NCI-H2171 treated with DMSO at 0.1 percent for 48 hours (cell line): ENCODE measurements around the gene ORM2.
"Not testable (repeated sequence)": the region's sequence is repeated elsewhere in the genome, so short reads cannot be mapped to it uniquely, and the experiment has no call there.

Experiments
- DNase-seq: peaks from one replicate; lab custom pipeline; 2025; lab: John Stamatoyannopoulos, UW

Gene ORM2

GRCh38 chr9:114314881-114315722 is 14.6 kb upstream of the ORM2 start:
- no peak for DNase-seq

GRCh38 chr9:114315723-114316363 is 13.8 kb upstream of the ORM2 start:
- no peak for DNase-seq

DNA sequence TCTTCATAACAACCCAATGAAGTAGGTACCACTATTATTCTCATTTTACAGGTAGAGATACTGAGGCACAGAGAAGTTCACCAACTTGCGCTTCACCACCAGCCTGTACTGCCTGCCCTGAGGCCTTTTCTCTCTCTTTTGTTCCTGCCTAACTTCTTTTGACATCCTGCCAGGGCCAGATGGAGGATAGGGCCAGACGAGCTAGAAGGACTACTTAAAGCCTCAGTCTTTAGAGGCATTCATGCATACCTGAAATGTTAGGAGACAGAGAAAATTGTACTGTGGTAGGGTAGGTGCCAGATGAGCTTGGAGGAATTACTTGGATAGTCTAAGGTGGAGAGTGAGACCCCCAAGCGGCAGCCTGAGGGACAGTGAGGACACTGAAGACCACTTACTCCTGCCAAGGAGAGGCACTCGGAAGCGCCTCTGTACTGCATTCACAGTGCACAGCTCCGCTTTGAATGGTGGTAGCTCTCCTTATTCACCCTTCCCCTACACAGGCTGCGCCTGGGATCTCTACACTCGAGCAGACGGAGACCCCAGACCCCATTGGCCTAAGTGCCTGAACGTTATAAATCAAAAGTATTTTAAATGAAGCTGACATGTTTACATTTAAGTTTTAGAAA is 13.0 kb upstream of the ORM2 start:
- DNase-seq: peak; percentile 94

DNA sequence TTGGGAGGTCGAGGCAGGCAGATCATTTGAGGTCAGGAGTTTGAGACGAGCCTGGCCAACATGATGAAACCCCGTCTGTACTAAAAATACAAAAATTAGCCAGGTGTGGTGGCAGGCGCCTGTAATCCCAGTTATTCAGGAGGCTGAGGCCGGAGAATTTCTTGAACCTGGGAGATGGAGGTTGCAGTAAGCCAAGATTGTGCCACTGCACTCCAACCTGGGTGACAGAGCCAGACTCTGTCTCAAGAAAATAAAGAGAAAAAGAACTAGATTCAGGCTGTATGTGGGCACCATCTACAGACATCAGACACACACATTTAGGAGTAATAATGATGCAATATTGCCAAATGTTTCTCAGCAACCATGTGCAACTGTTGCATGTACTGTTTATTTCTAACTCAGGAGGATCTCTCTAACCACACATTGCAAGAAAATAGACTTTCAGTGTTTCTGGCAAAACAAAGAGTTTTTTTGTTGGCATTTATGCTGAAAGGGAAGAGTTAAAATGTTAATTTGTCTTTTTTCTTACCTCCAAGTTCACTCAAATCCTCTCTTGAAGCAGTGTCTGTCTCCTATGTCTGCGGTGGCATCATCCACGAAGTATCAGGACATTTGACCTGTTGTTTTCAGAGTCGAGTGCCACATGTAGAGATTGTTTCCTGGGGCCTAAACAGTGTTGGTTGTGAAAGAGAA is 11.9 kb upstream of the ORM2 start:
- DNase-seq: no peak

GRCh38 chr9:114318416-114318815 is 11.3 kb upstream of the ORM2 start:
- DNase-seq: no peak

DNA sequence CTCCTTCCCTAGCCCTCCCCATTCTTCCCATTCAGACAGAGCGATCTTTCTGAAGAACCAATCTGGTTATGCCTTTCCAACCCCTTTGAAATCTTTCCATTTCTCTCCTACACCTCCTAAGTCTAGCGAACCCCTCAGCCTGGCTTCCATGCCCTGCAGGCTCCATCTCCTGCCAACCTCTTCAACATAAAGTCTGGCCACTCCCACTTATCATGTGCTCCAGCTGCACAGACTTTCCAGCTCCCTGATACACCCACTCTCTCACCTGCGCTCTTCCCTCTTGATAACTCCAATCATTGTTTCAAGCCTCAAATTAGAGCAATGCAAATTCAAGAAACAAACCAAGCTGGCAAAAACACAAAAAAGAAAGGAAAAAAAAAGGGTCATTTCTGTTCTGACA is 10.5 kb upstream of the ORM2 start:
- DNase-seq: peak; percentile 23

GRCh38 chr9:114320710-114321109 is 9.0 kb upstream of the ORM2 start:
- DNase-seq: not testable (repeated sequence)

DNA sequence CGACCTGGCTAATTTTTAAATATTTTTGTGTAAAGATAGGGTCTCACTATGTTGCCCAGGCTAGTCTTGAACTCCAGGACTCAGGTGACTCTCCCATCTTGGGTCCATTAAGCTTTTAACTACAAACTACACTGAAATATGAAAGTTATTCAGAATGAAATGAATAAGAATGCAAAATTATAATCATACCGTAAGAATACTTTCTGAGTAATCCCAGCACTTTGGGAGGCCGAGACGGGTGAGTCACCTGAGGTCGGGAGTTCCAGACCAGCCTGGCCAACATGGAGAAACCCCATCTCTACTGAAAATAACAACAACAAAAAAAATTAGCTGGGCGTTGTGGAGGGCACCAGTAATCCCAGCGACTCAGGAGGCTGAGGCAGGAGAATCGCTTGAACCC is 7.9 kb upstream of the ORM2 start:
- DNase-seq: no peak

DNA sequence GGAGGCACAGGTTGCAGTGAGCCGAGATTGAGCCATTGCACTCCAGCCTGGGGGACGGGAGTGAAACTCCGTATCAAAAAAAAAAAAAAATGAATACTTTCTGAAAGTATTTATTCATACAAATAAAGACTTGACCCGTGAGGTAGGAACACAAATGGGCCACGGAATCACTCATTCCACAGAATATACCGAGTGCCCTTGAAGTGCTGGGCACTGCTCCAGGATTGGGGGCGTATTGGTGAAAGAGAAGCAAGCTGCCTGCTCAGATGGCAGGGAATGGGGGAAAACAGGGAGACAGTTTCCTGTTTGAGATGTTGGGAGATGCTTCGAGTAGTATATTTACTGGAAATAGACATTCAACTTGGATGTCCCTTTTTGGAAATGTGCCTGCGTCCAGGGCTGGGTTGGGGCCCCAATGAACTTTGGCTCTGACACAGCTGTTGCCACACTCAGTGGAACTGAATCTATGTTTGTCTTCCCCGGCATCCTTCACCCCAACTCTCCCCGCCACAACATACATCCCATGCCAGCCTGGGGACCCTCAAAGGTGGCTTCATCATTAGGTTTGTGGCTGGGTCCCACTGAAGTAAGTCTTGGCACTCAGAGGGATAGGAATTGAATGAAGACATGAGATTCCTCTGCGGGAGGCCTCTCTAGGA is 7.4 kb upstream of the ORM2 start:
- DNase-seq: not testable (repeated sequence)

DNA sequence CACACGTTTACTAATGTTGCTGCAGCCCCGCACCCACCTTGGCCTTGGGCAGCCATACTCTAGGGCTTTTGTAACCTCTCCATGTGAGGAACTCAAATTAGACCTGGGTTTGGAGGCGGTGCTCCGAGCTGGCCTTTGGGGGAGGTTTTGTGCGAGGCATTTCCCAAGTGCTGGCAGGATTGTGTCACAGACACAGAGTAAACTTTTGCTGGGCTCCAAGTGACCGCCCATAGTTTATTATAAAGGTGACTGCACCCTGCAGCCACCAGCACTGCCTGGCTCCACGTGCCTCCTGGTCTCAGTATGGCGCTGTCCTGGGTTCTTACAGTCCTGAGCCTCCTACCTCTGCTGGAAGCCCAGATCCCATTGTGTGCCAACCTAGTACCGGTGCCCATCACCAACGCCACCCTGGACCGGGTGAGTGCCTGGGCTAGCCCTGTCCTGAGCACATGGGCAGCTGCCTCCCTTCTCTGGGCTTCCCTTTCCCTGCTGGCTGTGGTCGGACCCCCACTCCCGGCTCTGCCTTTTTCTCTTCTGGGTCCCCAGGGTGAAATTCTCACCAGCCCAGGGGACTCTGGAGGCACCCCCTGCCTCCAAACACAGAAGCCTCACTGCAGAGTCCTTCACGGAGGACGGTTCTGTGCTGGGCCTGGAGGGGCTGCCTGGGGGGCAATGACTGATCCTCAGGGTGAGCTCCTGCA is 6.7 kb upstream of the ORM2 start, which contains the start of gene ORM1:
ORM1 (plus strand) TSS at position 268 of the 701 bp plus-strand sequence; CDS start at position 304, 36 bp downstream.
- not testable (repeated sequence) for DNase-seq

DNA sequence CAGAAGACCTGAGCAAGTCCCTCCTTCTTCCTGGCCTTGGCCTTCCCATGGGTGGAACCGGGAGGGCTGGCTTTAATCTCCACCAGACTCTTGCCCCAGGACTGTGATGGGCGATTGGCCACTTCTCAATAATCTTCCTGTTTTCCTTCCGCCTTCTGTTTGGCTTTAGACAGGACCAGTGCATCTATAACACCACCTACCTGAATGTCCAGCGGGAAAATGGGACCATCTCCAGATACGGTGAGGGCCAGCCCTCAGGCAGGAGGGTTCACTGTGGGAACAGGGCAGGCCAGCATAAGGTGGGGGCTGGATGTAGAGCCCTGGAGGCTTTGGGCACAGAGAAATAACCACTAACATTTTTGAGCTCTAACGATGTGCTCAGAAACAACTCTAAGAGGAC is 5.8 kb upstream of the ORM2 start:
- not testable (repeated sequence) for DNase-seq

DNA sequence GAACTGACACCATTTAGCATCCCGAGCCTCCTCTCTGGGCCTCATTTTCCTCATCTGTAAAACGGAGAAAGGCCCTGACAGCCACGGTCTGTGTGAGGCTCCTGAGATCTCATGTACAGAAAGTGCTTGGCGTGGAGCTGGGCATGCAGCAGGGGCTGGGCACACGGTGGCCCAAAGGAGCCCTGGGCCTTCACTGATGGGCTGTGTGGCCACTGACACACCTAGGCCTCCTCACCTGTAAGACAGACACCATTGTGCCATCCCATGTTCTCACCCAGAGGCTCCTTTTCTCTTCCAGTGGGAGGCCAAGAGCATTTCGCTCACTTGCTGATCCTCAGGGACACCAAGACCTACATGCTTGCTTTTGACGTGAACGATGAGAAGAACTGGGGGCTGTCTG is 5.2 kb upstream of the ORM2 start:
- DNase-seq: no peak

GRCh38 chr9:114324965-114325364 is 4.7 kb upstream of the ORM2 start:
- not testable (repeated sequence) for DNase-seq

DNA sequence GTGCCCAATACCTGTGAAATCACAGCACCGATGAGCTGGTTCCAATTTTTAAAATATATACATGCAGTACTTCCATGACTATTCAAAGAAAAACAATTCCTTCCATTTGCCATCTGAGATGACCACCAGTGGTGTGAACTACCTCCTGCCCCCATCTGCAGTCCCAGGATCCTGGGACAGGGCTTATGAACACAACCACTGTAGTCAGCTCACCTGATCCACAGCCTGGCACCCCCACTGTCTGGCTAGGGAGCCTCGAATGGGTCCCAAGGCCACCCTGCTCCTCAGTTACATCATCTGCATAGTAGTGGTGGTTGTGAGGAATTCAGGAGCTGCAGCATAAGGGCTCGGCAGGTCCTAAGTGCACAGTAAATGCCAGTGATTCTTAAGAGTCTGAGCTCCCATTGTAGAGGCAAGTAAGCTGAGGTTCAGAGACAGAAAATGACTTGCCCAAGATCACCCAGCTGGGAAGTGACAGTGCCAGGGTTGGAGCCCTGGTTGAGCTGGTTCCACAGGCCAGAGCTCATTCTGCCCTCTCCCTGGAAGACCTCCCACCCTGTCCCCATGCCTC is 3.9 kb upstream of the ORM2 start:
- DNase-seq: not testable (repeated sequence)

- DNase-seq: no peak
These were observed 1.9 kb upstream of the ORM2 start for GRCh38 chr9:114327749-114328148.

DNA sequence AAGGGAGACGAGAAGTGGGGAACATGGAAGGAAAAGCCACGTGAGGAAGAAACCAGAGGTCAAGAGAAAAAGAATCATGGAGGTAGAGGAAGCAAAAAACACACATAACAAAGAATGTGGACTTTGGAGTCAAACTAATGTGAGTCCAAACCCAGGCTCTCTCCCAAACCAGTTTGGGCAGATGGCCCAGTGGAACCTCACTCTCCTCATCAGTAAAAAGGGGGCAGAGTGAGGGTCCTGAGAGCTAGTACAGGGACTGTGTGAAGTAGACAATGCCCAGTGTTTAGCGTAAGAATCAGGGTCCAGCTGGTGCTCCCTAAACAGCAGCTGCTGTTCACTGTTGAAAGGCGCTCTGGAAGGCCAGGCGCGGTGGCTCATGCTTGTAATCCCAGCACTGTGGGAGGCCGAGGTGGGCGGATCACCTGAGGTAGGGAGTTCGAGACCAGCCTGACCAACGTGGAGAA is 1.3 kb upstream of the ORM2 start:
- not testable (repeated sequence) for DNase-seq

DNA sequence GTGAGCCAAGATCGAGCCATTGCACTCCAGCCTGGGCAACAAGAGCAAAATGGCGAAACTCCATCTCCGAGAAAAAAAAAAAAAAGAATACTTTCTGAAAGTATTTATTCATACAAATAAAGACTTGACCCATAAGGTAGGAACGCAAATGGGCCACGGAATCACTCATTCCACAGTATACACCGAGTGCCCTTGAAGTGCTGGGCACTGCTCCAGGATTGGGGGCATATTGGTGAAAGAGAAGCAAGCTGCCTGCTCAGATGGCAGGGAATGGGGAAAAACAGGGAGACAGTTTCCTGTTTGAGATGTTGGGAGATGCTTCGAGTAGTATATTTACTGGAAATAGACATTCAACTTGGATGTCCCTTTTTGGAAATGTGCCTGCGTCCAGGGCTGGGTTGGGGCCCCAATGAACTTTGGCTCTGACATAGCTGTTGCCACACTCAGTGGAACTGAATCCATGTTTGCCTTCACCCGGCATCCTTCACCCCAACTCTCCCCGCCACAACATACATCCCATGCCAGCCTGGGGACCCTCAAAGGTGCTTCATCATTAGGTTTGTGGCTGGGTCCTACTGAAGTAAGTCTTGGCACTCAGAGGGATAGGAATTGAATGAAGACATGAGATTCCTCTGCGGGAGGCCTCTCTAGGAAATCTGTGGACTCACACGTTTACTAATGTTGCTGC is 588 bp upstream of the ORM2 start:
- not testable (repeated sequence) for DNase-seq

- DNase-seq: no peak
These were observed 967 bp downstream of the ORM2 start for GRCh38 chr9:114330636-114331035.

- not testable (repeated sequence) for DNase-seq
These were observed 1.8 kb downstream of the ORM2 start for GRCh38 chr9:114331229-114332195.
